HG03354 (cell line): ENCODE results near the gene TEX13C.
"Not testable (repeated sequence)": the region's sequence is repeated elsewhere in the genome, so short reads cannot be mapped to it uniquely, and the experiment has no call there.

Experiments
- ATAC-seq: cut with Tn5 transposase; IDR thresholded peaks from one replicate; pipeline ENCODE4 v1.9.1; 2021; ENCODE audit warnings: mild to moderate bottlenecking; ENCODE audit not compliant: unreplicated experiment, poor library complexity, severe bottlenecking

TEX13C gene

GRCh38 chrX:125319646-125320521 lies at the start of gene TEX13C:
TSS of gene TEX13C (plus strand) at chrX:125319871. CDS start at chrX:125320120, 249 bp downstream.
- no peak for ATAC-seq

GRCh38 chrX:125287282-125287681 lies 32.4 kb upstream of the TEX13C start:
- ATAC-seq: no peak

- ATAC-seq: no peak
These were observed 31.3 kb upstream of the TEX13C start for GRCh38 chrX:125288343-125288742.

GRCh38 chrX:125289209-125289608 lies 30.5 kb upstream of the TEX13C start:
- no peak for ATAC-seq

GRCh38 chrX:125289920-125290319 lies 29.8 kb upstream of the TEX13C start:
- no peak for ATAC-seq

- no peak for ATAC-seq
These were observed 28.5 kb upstream of the TEX13C start for GRCh38 chrX:125291124-125291523.

- ATAC-seq: peak; percentile 66
These were observed 25.6 kb upstream of the TEX13C start for GRCh38 chrX:125293850-125294780.

GRCh38 chrX:125295337-125295736 lies 24.3 kb upstream of the TEX13C start:
- peak; percentile 79 for ATAC-seq

GRCh38 chrX:125298871-125299270 lies 20.8 kb upstream of the TEX13C start:
- ATAC-seq: no peak

GRCh38 chrX:125306335-125306866 lies 13.3 kb upstream of the TEX13C start:
- ATAC-seq: no peak

GRCh38 chrX:125308653-125309052 lies 11.0 kb upstream of the TEX13C start:
- no peak for ATAC-seq

GRCh38 chrX:125319166-125319565 lies 505 bp upstream of the TEX13C start:
- not testable (repeated sequence) for ATAC-seq

GRCh38 chrX:125322431-125322830 lies 2.8 kb downstream of the TEX13C start:
- no peak for ATAC-seq

- ATAC-seq: no peak
These were observed 6.9 kb downstream of the TEX13C start for GRCh38 chrX:125326599-125326998.

GRCh38 chrX:125327891-125328290 lies 8.2 kb downstream of the TEX13C start:
- ATAC-seq: no peak

- no peak for ATAC-seq
These were observed 13.9 kb downstream of the TEX13C start for GRCh38 chrX:125333583-125333982.

GRCh38 chrX:125340490-125340889 lies 20.8 kb downstream of the TEX13C start:
- no peak for ATAC-seq

GRCh38 chrX:125374169-125374568 lies 54.5 kb downstream of the TEX13C start:
- ATAC-seq: no peak
